IPS DF 6.9 (cell line): ENCODE measurements around the gene TOMM70.

ENCODE experiments used
- DNase-seq: peaks from one replicate; pipeline ENCODE4 v3.0.0-alpha.2; 2013; ENCODE audit warnings: low read depth, low spot score
- H3K27ac ChIP-seq: one replicate; pipeline ENCODE4 v1.5.1; 2013; ENCODE audit warnings: low read length, control low read depth
- H3K27me3 ChIP-seq: 2 replicates; pipeline ENCODE4 v1.6.1; 2013; ENCODE audit warnings: mild to moderate bottlenecking, low read length; ENCODE audit not compliant: control insufficient read depth, insufficient read depth
- H3K36me3 ChIP-seq: 2 replicates; pipeline ENCODE4 v1.6.1; 2013; ENCODE audit warnings: low read length; ENCODE audit not compliant: control insufficient read depth, insufficient read depth
- H3K4me1 ChIP-seq: 2 replicates; pipeline ENCODE4 v1.6.1; 2013; ENCODE audit warnings: low read length; ENCODE audit not compliant: control insufficient read depth, insufficient read depth
- H3K4me3 ChIP-seq: 2 replicates; pipeline ENCODE4 v1.5.1; 2013; ENCODE audit warnings: mild to moderate bottlenecking, low read length
- H3K9me3 ChIP-seq: 2 replicates; pipeline ENCODE4 v1.6.1; 2013; ENCODE audit warnings: low read length, inconsistent platforms; ENCODE audit not compliant: control insufficient read depth, insufficient read depth
- WGBS: extraction: QIAGEN DNeasy Blood & Tissue Kit; methylation state at CpG from one replicate; pipeline ENCODE4 v1.1.7; 2013; ENCODE audit warnings: mixed read lengths, missing lambda C conversion rate; ENCODE audit not compliant: insufficient read length, insufficient coverage; 5-methylcytosine and 5-hydroxymethylcytosine counted together

TOMM70 gene

GRCh38 chr3:100411091-100411982 is 10.4 kb upstream of the TOMM70 start:
- WGBS = no CpG with 5 or more reads among the region's 2 CpGs
- H3K27ac ChIP-seq = no peak overlapping the region
- H3K4me1 ChIP-seq = peaks cover 3% of the 10 kb centered on the region; the same call in 1 of the 2 replicates

DNA sequence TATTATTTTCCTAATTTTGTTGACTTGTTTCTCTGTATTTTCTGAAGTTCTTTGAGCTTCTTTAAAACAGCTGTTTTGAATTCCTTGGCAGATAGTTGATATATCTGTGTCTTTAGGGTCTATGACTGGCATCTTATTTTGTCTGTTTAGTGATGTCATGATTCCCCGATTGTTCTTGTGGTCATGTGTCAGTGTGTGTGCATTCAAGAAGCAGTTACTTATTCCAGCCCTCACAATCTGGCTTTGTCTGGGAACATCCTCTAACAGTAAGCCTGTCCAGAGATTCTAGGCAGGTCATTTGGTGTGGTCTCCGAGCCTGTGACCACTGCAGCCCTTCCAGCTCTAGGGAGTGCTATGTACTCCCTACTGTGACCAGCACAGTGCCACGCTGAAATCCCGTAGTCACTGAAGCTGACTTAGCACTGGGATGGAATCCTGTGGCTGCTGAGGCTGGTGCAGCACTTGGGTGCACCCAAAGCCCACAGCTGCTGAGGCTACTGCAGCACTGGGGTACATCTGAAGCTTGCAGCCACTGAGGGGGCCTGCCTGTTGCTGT is 7.2 kb upstream of the TOMM70 start:
- H3K36me3 ChIP-seq = no peaks in the 10 kb centered on the region; the same call in 1 of the 2 replicates
- no peak overlapping the region for H3K4me3 ChIP-seq
- H3K27ac ChIP-seq = no peak overlapping the region
- WGBS = no CpG with 5 or more reads among the region's 4 CpGs
- no peak for DNase-seq
- no peaks in the 10 kb centered on the region for H3K9me3 ChIP-seq
- no peaks in the 10 kb centered on the region for H3K27me3 ChIP-seq
- H3K4me1 ChIP-seq = no peaks in the 10 kb centered on the region; the same call in 1 of the 2 replicates

More at GRCh38 chr3:100411091-100411982, 10.4 kb upstream of the TOMM70 start:
- no peak for DNase-seq
- H3K27me3 ChIP-seq = no peaks in the 10 kb centered on the region
- no peaks in the 10 kb centered on the region for H3K36me3 ChIP-seq
- no peaks in the 10 kb centered on the region for H3K9me3 ChIP-seq
- no peak overlapping the region for H3K4me3 ChIP-seq

GRCh38 chr3:100407164-100407563 is 6.3 kb upstream of the TOMM70 start:
- no peak overlapping the region for H3K4me3 ChIP-seq
- no peak overlapping the region for H3K27ac ChIP-seq
- H3K27me3 ChIP-seq = no peaks in the 10 kb centered on the region
- WGBS = no CpG with 5 or more reads among the region's 2 CpGs
- no peak for DNase-seq
- no peaks in the 10 kb centered on the region for H3K9me3 ChIP-seq
- H3K36me3 ChIP-seq = no peaks in the 10 kb centered on the region; the same call in 1 of the 2 replicates
- H3K4me1 ChIP-seq = no peaks in the 10 kb centered on the region; the same call in 1 of the 2 replicates

DNA sequence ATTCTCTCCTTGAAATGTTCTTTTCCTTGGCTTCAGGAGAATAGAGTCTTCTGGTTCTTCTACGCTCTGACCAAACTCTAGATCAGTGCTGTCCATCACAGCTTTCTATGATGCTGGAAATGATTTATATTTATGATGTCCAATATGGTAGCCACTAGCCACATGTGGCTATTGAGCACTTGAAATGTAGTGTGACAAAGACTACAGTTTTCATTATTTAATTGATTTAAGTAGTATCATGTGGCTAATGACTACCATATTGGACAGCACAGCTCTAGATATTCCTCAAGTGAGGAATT is 3.3 kb upstream of the TOMM70 start:
- no peak overlapping the region for H3K4me3 ChIP-seq
- no peaks in the 10 kb centered on the region for H3K9me3 ChIP-seq
- no peak for DNase-seq
- H3K27me3 ChIP-seq = no peaks in the 10 kb centered on the region
- no peak overlapping the region for H3K27ac ChIP-seq
- no peaks in the 10 kb centered on the region; the same call in 1 of the 2 replicates for H3K36me3 ChIP-seq
- peaks cover 2% of the 10 kb centered on the region for H3K4me1 ChIP-seq
- WGBS = no CpG with 5 or more reads among the region's 1 CpG

DNA sequence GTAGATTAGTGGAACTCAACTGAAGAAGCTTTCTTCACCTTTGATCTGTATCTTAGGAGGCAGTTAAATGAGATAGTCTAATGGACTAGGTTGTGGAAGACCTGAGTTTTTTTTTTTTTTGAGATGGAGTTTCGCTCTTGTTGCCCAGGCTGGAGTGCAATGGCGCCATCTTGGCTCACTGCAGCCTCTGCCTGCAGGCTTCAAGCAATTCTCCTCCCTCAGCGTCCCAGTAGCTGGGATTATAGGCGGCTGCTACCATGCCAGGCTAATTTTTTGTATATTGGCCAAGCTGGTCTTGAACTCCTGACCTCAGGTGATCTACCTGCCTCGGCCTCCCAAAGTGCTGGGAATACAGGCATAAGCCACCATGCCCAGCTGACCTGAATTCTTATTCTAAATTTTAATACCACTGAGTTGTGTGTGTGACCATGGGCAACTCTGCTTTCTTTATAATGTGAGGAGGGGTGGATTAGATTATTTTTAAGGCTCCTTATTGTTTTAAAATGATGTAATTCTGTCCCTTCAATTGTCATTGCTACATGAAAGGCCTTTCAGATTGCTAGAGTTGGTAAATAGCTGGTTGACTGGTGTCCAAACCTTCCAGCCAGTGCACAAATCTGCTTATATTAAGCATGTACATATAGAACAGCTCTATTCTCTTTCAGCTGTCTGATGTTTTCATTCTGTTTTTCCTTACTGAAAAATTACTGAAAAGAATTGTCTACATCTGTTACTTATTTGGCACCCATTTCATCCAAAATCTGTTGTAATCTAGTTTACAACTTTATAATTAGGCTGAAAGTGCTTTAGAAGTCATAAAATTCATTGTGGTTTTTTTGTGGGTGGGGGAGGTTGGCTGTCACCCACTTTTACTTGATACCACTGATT is 2.7 kb upstream of the TOMM70 start:
- WGBS = no CpG with 5 or more reads among the region's 5 CpGs
- Histone ChIP-seq H3K4me1 (peaks cover 2% of the 10 kb centered on the region), H3K9me3 (no peaks in the 10 kb centered on the region), H3K36me3 (no peaks in the 10 kb centered on the region; the same call in 1 of the 2 replicates), H3K27me3 (no peaks in the 10 kb centered on the region), H3K4me3 (peak overlapping the region; percentile 18; the same call in 1 of the 2 replicates), H3K27ac (no peak overlapping the region)
- DNase-seq = no peak

DNA sequence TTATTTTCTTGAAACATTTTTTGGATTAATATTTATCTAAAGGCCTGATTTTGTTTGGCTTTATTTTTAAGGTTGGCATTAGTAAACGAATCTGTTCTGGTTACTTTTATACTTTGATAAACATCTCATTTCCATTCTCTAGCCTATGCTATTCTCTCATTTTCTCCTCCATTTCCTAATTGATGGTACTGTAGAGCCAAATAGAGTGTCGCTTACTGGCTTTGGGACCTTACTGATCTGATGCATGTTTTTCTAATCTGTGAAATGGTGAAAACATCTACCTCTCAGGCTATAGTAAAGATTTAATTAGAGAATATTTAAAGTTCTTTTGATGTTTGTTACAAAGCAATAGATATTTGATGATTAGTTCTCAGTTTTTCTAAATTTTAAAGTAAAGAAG is 2.0 kb upstream of the TOMM70 start:
- peaks cover 2% of the 10 kb centered on the region for H3K4me1 ChIP-seq
- H3K9me3 ChIP-seq = no peaks in the 10 kb centered on the region
- H3K4me3 ChIP-seq = peak overlapping the region; percentile 22; the same call in 1 of the 2 replicates
- H3K36me3 ChIP-seq = no peaks in the 10 kb centered on the region; the same call in 1 of the 2 replicates
- DNase-seq = no peak
- no CpG with 5 or more reads among the region's 2 CpGs for WGBS
- H3K27me3 ChIP-seq = no peaks in the 10 kb centered on the region
- no peak overlapping the region for H3K27ac ChIP-seq

- DNase-seq = no peak
- no CpG with 5 or more reads among the region's 2 CpGs for WGBS
- Histone ChIP-seq H3K4me1 (peaks cover 2% of the 10 kb centered on the region), H3K27ac (no peak overlapping the region), H3K27me3 (no peaks in the 10 kb centered on the region), H3K4me3 (peak overlapping the region; percentile 47; the same call in 1 of the 2 replicates), H3K36me3 (no peaks in the 10 kb centered on the region; the same call in 1 of the 2 replicates), H3K9me3 (no peaks in the 10 kb centered on the region)
These were observed 1.4 kb upstream of the TOMM70 start for GRCh38 chr3:100402256-100402655.

- Histone ChIP-seq H3K9me3 (no peaks in the 10 kb centered on the region), H3K27ac (no peak overlapping the region), H3K27me3 (no peaks in the 10 kb centered on the region), H3K4me1 (peaks cover 2% of the 10 kb centered on the region), H3K4me3 (peak overlapping the region; percentile 50; the same call in 1 of the 2 replicates), H3K36me3 (no peaks in the 10 kb centered on the region; the same call in 1 of the 2 replicates)
- no CpG with 5 or more reads among the region's 23 CpGs for WGBS
- DNase-seq = no peak
These were observed 769 bp upstream of the TOMM70 start for GRCh38 chr3:100401674-100402041.

GRCh38 chr3:100400419-100400779 is 490 bp downstream of the TOMM70 start:
- Histone ChIP-seq H3K27me3 (no peaks in the 10 kb centered on the region), H3K9me3 (no peaks in the 10 kb centered on the region), H3K4me3 (peak overlapping the region; percentile 50), H3K36me3 (no peaks in the 10 kb centered on the region), H3K27ac (no peak overlapping the region), H3K4me1 (peaks cover 2% of the 10 kb centered on the region)
- no CpG with 5 or more reads among the region's 22 CpGs for WGBS
- no peak for DNase-seq
